Adrenal gland (tissue), 12 donors: ENCODE measurements around the gene PPM1D. TPM values are rescaled to one million over a fixed set of nuclear protein-coding genes. Genes with fewer than 3 reads are reported as not detected.

ENCODE experiments used
- DNase-seq, 7 donors: peaks; one replicate each; pipeline ENCODE4 v3.0.0-alpha.2; 2019 to 2020
- H3K27ac ChIP-seq, 5 donors: fragments of 200-600 bp; sonication (generic) in 4 of 5; 1 replicate in 3 of 5; 2 replicates in 2 of 5; pipeline versions ENCODE4 v1.5.1 to v1.8.0; 2016 to 2020; ENCODE audit warnings: mild to moderate bottlenecking in 1 of 5
- H3K27me3 ChIP-seq: fragments of 200-600 bp; 2 replicates; pipeline ENCODE4 v1.8.0; 2021
- H3K36me3 ChIP-seq, 2 donors: fragments of 200-600 bp; replicated peaks in 1 of 2; 1 replicate in 1 of 2; 2 replicates in 1 of 2; pipeline versions ENCODE4 v1.5.1 to v1.8.0; 2018 to 2022
- H3K4me1 ChIP-seq, 2 donors: fragments of 200-600 bp; replicated peaks in 1 of 2; 1 replicate in 1 of 2; 2 replicates in 1 of 2; pipeline versions ENCODE4 v1.5.1 to v1.8.0; 2018 to 2021
- H3K4me3 ChIP-seq, 4 donors: fragments of 200-600 bp; sonication (generic) in 3 of 4; one replicate each; pipeline ENCODE4 v1.5.1; 2016 to 2018
- H3K9me3 ChIP-seq, 3 donors: fragments of 200-600 bp; sonication (generic) in 1 of 3; replicated peaks in 1 of 3; 1 replicate in 2 of 3; 2 replicates in 1 of 3; pipeline versions ENCODE4 v1.5.1 to v1.8.0; 2016 to 2021
- POLR2A ChIP-seq, 2 donors: fragments of 450-650 bp; IDR thresholded peaks; one replicate each; pipeline ENCODE4 v1.6.1; 2017; ENCODE audit warnings: antibody characterized with exemption in 2 of 2, mild to moderate bottlenecking in 2 of 2, moderate library complexity in 1 of 2
- WGBS, 4 donors: extraction: QIAGEN DNeasy Blood & Tissue Kit in 2 of 4; methylation state at CpG; one replicate each; pipeline versions ENCODE4 v1.1.5 to v1.1.7; 2013 to 2017; 5-methylcytosine and 5-hydroxymethylcytosine counted together
- intact Hi-C, 2 donors: fragments of 100-400 bp; cut with DNase I; formaldehyde crosslinking; loops; one replicate each; pipeline versions ENCODE4 v1.14.1 to v1.15.0; 2022 to 2023
- polyA plus RNA-seq, 3 donors: library from polyadenylated mRNA; stranded (reverse); fragments of 200-250 nt in 2 of 3; fragments of 350-450 nt in 1 of 3; fragmentation: Illumina TruSeq in 1 of 3; extraction: RNeasy Lipid Tissue Mini Kit (QIAGEN cat#74804) in 1 of 3; gene quantifications; one replicate each; pipeline ENCODE4 v1.2.3, GENCODE V29; 2013 to 2014
- total RNA-seq, 9 donors: library from RNA; depleted of rRNA in 4 of 9; stranded (reverse); fragments of >200 nt in 4 of 9; fragments of 120-200 nt in 1 of 9; fragmentation: NEBNext Ultra II Directional in 1 of 9; extraction: Animal tissue kit (Norgen Biotek cat#: 25700) in 1 of 9; gene quantifications; one replicate each; pipeline versions ENCODE4 v1.1.0 to v1.2.4, GENCODE V29; 2013 to 2023
- TF ChIP-seq, protein P1 (sequence below), 6 experiments: fragments of 450-650 bp in 4 of 6; fragments of 200-600 bp in 2 of 6; sonication (generic) in 1 of 6; IDR thresholded peaks; 1 replicate in 5 of 6; 2 replicates in 1 of 6; pipeline versions ENCODE4 v1.5.1 to v1.8.0; 2016 to 2021; ENCODE audit warnings: antibody characterized with exemption in 6 of 6, mild to moderate bottlenecking in 2 of 6, moderate library complexity in 1 of 6
- donor health status: healthy with polysubstance abuse.
- donor health status: Bipolar disorder and iron deficiency.
- donor health status: DM: yes; HTN: yes; CAD: no.
- donor health status: DM: no; HTN: no; CAD: no.
- donor health status: DM: no; HTN: no; CAD: no.
- donor health status: DM: yes; HTN: yes; CAD: no.

Gene PPM1D
- total and polyA plus RNA-seq, 12 donors: 3.4 to 16.3 (median 8.8) TPM

GRCh38 chr17:60600490-60601446 lies 775 bp downstream of the PPM1D start:
- TF ChIP-seq POLR2A (IDR thresholded peaks at IDR 0.05): peak; percentile 10 to 71
- TF ChIP-seq, protein P1, sequence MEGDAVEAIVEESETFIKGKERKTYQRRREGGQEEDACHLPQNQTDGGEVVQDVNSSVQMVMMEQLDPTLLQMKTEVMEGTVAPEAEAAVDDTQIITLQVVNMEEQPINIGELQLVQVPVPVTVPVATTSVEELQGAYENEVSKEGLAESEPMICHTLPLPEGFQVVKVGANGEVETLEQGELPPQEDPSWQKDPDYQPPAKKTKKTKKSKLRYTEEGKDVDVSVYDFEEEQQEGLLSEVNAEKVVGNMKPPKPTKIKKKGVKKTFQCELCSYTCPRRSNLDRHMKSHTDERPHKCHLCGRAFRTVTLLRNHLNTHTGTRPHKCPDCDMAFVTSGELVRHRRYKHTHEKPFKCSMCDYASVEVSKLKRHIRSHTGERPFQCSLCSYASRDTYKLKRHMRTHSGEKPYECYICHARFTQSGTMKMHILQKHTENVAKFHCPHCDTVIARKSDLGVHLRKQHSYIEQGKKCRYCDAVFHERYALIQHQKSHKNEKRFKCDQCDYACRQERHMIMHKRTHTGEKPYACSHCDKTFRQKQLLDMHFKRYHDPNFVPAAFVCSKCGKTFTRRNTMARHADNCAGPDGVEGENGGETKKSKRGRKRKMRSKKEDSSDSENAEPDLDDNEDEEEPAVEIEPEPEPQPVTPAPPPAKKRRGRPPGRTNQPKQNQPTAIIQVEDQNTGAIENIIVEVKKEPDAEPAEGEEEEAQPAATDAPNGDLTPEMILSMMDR (IDR thresholded peaks at IDR 0.05): peak; percentile 51 to 77 (median 68)
- WGBS, 4 donors: 0 to 2% (median 0%) methylated on average over 14 to 69 of the region's 69 CpGs

GRCh38 chr17:60601447-60602384 lies 1.7 kb downstream of the PPM1D start:
- Histone ChIP-seq H3K36me3 (no peaks in the 10 kb centered on the region), H3K9me3 (no peaks in the 10 kb centered on the region), H3K27me3 (no peaks in the 10 kb centered on the region), H3K4me3 (peak overlapping the region; percentile 59 to 100 (median 74)), H3K4me1 (peaks cover 16 to 39% of the 10 kb centered on the region in 2 donors), H3K27ac (peak overlapping the region; percentile 45 to 96 (median 84))
- TF ChIP-seq POLR2A (IDR thresholded peaks at IDR 0.05): peak in 1 of 2 donors; percentile 14
- TF ChIP-seq, protein P1 (IDR thresholded peaks at IDR 0.05): peak in 1 of 6 experiments; percentile 7
- 1 to 2% (median 1%) methylated on average over 14 of the region's 14 CpGs for WGBS, 4 donors
- intact Hi-C loops: no loop called here
- peak; percentile 35 to 69 (median 56) for DNase-seq

More at GRCh38 chr17:60600490-60601446, 775 bp downstream of the PPM1D start:
- Histone ChIP-seq H3K36me3 (no peaks in the 10 kb centered on the region), H3K9me3 (no peaks in the 10 kb centered on the region), H3K27me3 (no peaks in the 10 kb centered on the region), H3K4me1 (peaks cover 16 to 39% of the 10 kb centered on the region in 2 donors), H3K27ac (peak overlapping the region; percentile 80 to 96 (median 92)), H3K4me3 (peak overlapping the region; percentile 59 to 100 (median 74))
- intact Hi-C loops: no loop called here
- peak; percentile 73 to 92 (median 78) for DNase-seq

DNA sequence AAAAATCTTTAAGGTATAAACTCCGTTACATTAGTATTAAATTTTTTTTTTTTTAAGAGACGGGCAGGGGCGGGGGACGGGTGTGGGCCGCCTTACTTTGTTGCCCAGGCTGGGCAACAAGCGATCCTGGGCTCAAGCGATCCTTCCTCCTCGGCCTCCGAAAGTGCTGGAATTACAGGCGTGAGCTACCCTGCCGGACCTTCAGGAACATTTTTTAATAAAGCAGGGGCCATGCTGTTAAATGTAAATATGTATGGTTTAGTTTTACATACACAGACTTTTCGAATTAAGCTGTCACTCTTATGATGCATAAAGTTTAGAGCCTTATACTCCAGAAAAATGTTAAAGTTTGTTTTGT lies 2.4 kb downstream of the PPM1D start:
- H3K27ac ChIP-seq: peak overlapping the region in 1 of 5 donors; percentile 96
- WGBS, 4 donors: 22 to 41% (median 33%) methylated on average over 12 of the region's 12 CpGs
- peaks cover 16 to 39% of the 10 kb centered on the region in 2 donors for H3K4me1 ChIP-seq
- H3K27me3 ChIP-seq: no peaks in the 10 kb centered on the region
- peak in 1 of 7 donors; percentile 9 for DNase-seq
- intact Hi-C loops: no loop called here
- H3K36me3 ChIP-seq: no peaks in the 10 kb centered on the region
- H3K4me3 ChIP-seq: peak overlapping the region in 2 of 4 donors; percentile 59 to 88
- no peak for TF ChIP-seq POLR2A (IDR thresholded peaks at IDR 0.05)
- TF ChIP-seq, protein P1 (IDR thresholded peaks at IDR 0.05): no peak
- H3K9me3 ChIP-seq: no peaks in the 10 kb centered on the region
